DOHH2 (cell line): Measurements from ENCODE around the gene KAT7.

ENCODE experiments used
- H3F3A ChIP-seq: fragments of 200-600 bp; sonication (generic), shearing (Covaris generic); 2 replicates; pipeline ENCODE4 v1.6.0; 2016; ENCODE audit warnings: antibody characterized with exemption, mild to moderate bottlenecking; ENCODE audit not compliant: control insufficient read depth, insufficient read depth
- H3K27ac ChIP-seq: fragments of 200-600 bp; sonication (generic); 2 replicates; pipeline ENCODE4 v1.5.1; 2014; ENCODE audit warnings: low read depth, mild to moderate bottlenecking, low read length, moderate library complexity
- H3K27me3 ChIP-seq: fragments of 200-600 bp; sonication (generic); 2 replicates; pipeline ENCODE4 v1.6.1; 2014; ENCODE audit warnings: mild to moderate bottlenecking, low read length, mixed read lengths; ENCODE audit not compliant: control insufficient read depth
- H3K36me3 ChIP-seq: fragments of 200-600 bp; sonication (generic); 2 replicates; pipeline ENCODE4 v1.6.1; 2014; ENCODE audit warnings: mild to moderate bottlenecking, low read length, moderate library complexity, mixed read lengths; ENCODE audit not compliant: control insufficient read depth
- H3K4me1 ChIP-seq: fragments of 200-600 bp; sonication (generic); 2 replicates; pipeline ENCODE4 v1.6.1; 2014; ENCODE audit warnings: mild to moderate bottlenecking, low read length, mixed read lengths; ENCODE audit not compliant: control insufficient read depth
- H3K4me2 ChIP-seq: fragments of 200-600 bp; sonication (generic); 2 replicates; pipeline ENCODE4 v1.6.0; 2014; ENCODE audit warnings: mild to moderate bottlenecking, low read length, moderate library complexity
- H3K4me3 ChIP-seq: fragments of 200-600 bp; sonication (generic); 2 replicates; pipeline ENCODE4 v1.5.1; 2014; ENCODE audit warnings: mild to moderate bottlenecking, low read length, mixed read lengths
- H3K79me2 ChIP-seq: fragments of 200-600 bp; sonication (generic); 2 replicates; pipeline ENCODE4 v1.6.1; 2014; ENCODE audit warnings: mild to moderate bottlenecking, low read length, mixed read lengths; ENCODE audit not compliant: control insufficient read depth
- H3K9me2 ChIP-seq: fragments of 200-600 bp; sonication (generic); replicated peaks from 2 replicates; pipeline ENCODE4 v1.6.1; 2014; ENCODE audit warnings: mild to moderate bottlenecking, low read length, mixed read lengths; ENCODE audit not compliant: control insufficient read depth
- H3K9me3 ChIP-seq: fragments of 200-600 bp; sonication (generic); 2 replicates; pipeline ENCODE4 v1.6.1; 2014; ENCODE audit warnings: antibody characterized with exemption, low read length, mixed read lengths; ENCODE audit not compliant: control insufficient read depth, insufficient read depth
- H4K20me1 ChIP-seq: fragments of 200-600 bp; sonication (generic); 2 replicates; pipeline ENCODE4 v1.6.0; 2014; ENCODE audit warnings: low read depth, mild to moderate bottlenecking, antibody characterized with exemption, low read length, moderate library complexity; ENCODE audit not compliant: control insufficient read depth, insufficient read depth
- EZH2phosphoT487 ChIP-seq: fragments of 200-600 bp; sonication (generic); IDR thresholded peaks from 2 replicates; pipeline ENCODE4 v1.6.1; 2017; ENCODE audit warnings: borderline replicate concordance, mild to moderate bottlenecking, antibody characterized with exemption, low read length, moderate library complexity, mixed read lengths
- TF ChIP-seq, protein P1 (sequence below): fragments of 200-600 bp; sonication (generic); IDR thresholded peaks from one replicate; pipeline ENCODE4 v1.5.1; 2014; ENCODE audit warnings: antibody characterized with exemption, mild to moderate bottlenecking, low read depth, low read length; ENCODE audit not compliant: poor library complexity, severe bottlenecking

Gene KAT7

DNA sequence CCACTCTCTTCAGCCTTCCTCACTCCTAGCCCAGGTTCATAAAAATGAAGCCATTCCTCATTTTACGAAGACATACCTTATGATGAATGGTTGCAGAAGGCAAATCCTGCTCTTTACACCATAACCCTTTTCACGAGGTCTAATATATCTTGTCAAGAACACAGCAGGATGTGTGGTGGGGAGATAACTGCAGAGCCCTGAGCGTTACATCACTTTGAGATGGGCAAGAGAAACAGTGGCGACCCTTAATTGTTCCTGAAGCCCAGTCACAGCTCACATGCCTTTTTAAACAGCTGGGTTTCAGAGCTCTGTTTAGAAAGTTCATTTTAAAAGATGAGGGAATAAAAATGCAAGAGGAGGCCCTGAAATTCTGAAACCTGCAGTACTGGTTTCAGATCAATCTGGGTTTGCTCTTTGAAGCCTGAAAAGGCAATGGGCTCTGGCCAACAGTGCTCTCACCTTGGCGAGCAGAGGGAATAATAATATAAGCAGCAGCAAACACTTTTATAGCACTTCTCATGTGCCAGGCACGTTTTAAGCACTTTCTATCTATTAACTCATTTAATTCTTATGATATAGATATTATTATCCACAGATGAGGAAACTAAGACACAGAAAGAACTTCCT lies 27.4 kb upstream of the KAT7 start:
- H3K36me3 ChIP-seq: no peaks in the 10 kb centered on the region
- H3K4me3 ChIP-seq: no peak overlapping the region
- H3K4me2 ChIP-seq: no peak overlapping the region
- no peak overlapping the region for H3K27ac ChIP-seq
- no peak for TF ChIP-seq EZH2phosphoT487
- TF ChIP-seq, protein P1, sequence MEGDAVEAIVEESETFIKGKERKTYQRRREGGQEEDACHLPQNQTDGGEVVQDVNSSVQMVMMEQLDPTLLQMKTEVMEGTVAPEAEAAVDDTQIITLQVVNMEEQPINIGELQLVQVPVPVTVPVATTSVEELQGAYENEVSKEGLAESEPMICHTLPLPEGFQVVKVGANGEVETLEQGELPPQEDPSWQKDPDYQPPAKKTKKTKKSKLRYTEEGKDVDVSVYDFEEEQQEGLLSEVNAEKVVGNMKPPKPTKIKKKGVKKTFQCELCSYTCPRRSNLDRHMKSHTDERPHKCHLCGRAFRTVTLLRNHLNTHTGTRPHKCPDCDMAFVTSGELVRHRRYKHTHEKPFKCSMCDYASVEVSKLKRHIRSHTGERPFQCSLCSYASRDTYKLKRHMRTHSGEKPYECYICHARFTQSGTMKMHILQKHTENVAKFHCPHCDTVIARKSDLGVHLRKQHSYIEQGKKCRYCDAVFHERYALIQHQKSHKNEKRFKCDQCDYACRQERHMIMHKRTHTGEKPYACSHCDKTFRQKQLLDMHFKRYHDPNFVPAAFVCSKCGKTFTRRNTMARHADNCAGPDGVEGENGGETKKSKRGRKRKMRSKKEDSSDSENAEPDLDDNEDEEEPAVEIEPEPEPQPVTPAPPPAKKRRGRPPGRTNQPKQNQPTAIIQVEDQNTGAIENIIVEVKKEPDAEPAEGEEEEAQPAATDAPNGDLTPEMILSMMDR: no peak
- H3K9me3 ChIP-seq: 0 out of 2 replicates have a peak, but pooled peaks cover 3% of the 10 kb centered on the region
- no peaks in the 10 kb centered on the region for H4K20me1 ChIP-seq
- H3K9me2 ChIP-seq: no peaks in the 10 kb centered on the region
- no peaks in the 10 kb centered on the region; the same call in 1 of the 2 replicates for H3F3A ChIP-seq
- peaks cover 15% of the 10 kb centered on the region for H3K27me3 ChIP-seq
- peaks cover 32% of the 10 kb centered on the region for H3K4me1 ChIP-seq
- no peaks in the 10 kb centered on the region for H3K79me2 ChIP-seq

DNA sequence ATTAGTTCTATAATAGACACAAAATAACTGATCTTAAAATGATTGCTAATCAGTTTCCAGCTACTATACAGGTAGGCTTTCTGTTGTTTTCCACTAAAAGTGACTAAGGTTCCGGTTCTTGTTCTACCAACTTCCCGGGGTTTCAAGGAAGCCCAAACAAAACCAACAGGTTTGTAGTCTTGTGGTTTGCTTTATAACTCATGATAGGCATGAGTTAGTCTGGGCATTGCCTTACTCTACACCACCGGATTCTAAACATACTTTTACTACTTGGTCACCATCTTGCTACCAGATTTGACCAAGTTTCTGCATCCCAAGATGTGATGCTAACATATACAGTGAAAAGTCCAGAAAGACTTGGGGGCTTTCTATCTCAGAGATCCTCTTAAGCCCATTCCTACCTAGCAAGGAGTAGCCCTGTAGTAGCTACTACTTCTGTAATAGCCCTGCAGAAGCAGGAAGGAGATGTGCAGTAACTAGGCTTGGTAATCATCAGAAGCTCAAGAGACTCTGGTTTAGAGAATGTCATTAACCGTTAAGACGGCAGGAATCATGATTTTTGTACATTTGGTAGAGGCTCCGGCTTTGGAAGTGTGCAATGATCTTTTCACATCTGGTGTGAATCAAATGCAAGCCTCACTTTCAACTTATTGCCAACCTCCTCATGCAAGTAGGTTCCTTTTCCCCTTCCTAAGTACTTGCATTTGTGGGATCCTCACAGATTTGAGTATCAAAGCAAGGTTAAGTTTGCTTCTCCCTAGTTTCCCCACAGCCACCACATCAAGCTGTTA lies 26.1 kb upstream of the KAT7 start:
- Histone ChIP-seq H3K4me2 (peak overlapping the region; percentile 78), H3K4me1 (peaks cover 32% of the 10 kb centered on the region), H3K36me3 (no peaks in the 10 kb centered on the region), H3K4me3 (peak overlapping the region; percentile 76), H3K79me2 (no peaks in the 10 kb centered on the region), H3K27me3 (peaks cover 28% of the 10 kb centered on the region), H3K9me2 (no peaks in the 10 kb centered on the region), H3F3A (no peaks in the 10 kb centered on the region; the same call in 1 of the 2 replicates), H3K9me3 (0 out of 2 replicates have a peak, but pooled peaks cover 3% of the 10 kb centered on the region), H3K27ac (no peak overlapping the region), H4K20me1 (no peaks in the 10 kb centered on the region)
- TF ChIP-seq EZH2phosphoT487: no peak
- TF ChIP-seq, protein P1: no peak

DNA sequence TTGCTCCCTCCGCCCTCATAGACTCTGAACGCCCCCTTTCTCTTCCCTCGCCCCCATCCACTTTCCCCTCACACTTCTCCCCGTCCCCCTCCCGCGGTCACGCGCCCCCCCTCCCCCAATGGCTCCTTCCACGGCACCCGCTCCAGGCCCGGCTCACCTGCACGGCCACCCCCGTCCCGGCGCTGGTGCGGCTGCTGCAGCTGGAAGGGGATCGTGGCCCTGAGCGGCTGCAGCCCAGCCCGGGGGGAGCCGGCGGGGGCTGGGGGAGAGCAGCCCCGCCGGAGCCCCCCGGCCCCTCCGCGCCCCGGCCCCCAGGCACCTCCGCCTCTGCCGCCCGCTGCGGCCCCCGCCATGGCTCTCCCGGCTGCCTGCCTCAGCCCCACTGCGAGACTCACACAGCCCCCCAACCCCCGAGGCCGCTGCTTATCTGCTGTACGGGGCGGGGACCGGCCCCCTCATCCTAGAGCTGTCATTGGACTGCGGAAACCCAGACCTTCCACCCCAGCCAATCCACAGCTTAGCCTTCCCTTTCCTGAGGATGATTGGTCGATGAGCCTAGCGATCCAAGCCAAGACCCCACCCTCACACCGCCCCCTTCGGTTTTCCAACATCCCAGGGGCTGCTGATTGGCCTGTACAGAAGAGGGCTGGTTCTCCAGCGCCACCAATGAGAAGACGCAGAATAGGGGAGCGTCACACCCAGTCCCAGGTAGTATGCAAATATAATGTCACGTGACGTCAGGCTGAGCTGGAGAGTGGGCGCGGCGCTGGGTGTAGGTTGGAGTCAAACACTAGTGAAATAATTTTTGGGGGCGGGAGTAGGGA lies 24.5 kb upstream of the KAT7 start, which contains the start of gene FAM117A:
TSS of gene FAM117A (minus strand) at position 397 of the 824 bp plus-strand sequence. CDS start at position 353, 44 bp downstream.
- H3K27ac ChIP-seq: no peak within 1 kb of the TSS
- TF ChIP-seq EZH2phosphoT487: no peak
- TF ChIP-seq, protein P1: no peak

More for the DNA sequence above, 24.5 kb upstream of the KAT7 start, which contains the start of gene FAM117A:
- peaks cover 32% of the 10 kb centered on the region for H3K4me1 ChIP-seq
- H3K79me2 ChIP-seq: no peaks in the 10 kb centered on the region
- H4K20me1 ChIP-seq: no peaks in the 10 kb centered on the region
- peak within 1 kb of the TSS; percentile 76 for H3K4me3 ChIP-seq
- H3K9me2 ChIP-seq: no peaks in the 10 kb centered on the region
- H3K4me2 ChIP-seq: peak within 1 kb of the TSS; percentile 78
- H3K36me3 ChIP-seq: no peaks in the 10 kb centered on the region
- peaks cover 29% of the 10 kb centered on the region for H3K27me3 ChIP-seq
- 0 out of 2 replicates have a peak, but pooled peaks cover 3% of the 10 kb centered on the region for H3K9me3 ChIP-seq
- H3F3A ChIP-seq: no peaks in the 10 kb centered on the region; the same call in 1 of the 2 replicates
